ENCODE data around the gene CD52.
A peak's percentile ranks its signal among the peaks of the same experiment; 100 is the strongest.

CD52 gene

DNA sequence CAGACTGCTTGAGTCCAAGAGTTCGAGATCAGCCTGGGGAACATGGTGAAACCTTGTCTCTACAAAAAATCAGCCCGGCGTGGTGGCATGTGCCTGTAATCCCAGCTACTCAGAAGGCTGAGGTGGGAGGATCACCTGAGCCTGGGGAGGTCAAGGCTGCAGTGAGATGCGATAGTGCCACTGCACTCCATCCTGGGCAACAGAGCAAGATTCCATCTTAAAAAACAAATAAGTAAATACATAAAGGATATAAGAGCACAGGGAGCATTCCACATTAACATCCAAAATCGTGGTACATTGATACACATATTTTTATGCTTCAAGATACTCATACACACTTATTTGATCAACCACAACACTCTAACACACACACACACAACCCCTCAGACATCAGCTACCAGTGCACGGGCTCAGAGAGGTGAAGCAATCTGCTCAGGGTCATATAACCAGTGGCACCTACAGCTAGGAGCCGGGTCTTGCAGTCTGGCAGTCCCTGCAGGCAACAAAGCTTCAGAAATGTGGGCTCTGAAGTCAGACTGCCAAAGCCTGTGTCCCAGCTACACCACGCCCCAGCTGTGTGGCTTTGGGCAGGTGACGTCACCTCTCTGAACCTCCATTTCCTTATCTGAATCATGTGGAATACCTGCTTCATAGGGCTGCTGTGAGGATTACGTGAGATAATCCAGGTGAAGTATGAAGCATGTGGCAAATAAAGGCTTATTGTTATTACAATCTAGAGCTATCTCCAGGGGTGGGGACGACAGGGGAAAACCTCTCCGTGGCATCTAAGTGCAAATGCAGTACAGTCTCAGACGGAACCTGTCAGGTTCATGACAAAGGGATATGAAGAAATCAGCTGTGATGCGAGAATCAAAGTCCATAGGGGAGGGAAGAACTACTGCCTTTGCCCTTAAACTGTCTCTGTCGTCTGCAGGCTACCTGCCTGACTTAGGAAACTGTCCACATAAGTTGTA, 40.9 kb downstream of the CD52 start:
- no peaks in the 10 kb centered on the region for H3K79me2 ChIP-seq (ENCODE audit: low read length)
- no peaks in the 10 kb centered on the region for H3K9me3 ChIP-seq (ENCODE audit: insufficient read depth, low read length)
- H3K9ac ChIP-seq (ENCODE audit: low read length) = no peak overlapping the region
- H2AFZ ChIP-seq (ENCODE audit: low read depth, low read length) = peak overlapping the region; percentile 46; the same call in 1 of the 2 replicates
- no peak overlapping the region for H3K4me3 ChIP-seq (ENCODE audit: low read length)
- H3K27me3 ChIP-seq (ENCODE audit: low read depth, low read length) = no peaks in the 10 kb centered on the region
- TF ChIP-seq EZH2phosphoT487 (IDR thresholded peaks at IDR 0.05; ENCODE audit: low read depth) (no peak), CTCF (IDR thresholded peaks at IDR 0.05; ENCODE audit: low read depth, low read length) (no peak)
- no peaks in the 10 kb centered on the region for H3K36me3 ChIP-seq (replicated peaks; ENCODE audit: low read depth, low read length)
- peak overlapping the region; percentile 46 for H3K4me2 ChIP-seq (ENCODE audit: low read length)
- no peaks in the 10 kb centered on the region for H3K4me1 ChIP-seq (ENCODE audit: low read length)
- no peaks in the 10 kb centered on the region for H4K20me1 ChIP-seq (ENCODE audit: insufficient read depth, low read length)
- no peak overlapping the region for H3K27ac ChIP-seq (ENCODE audit: low read length)

DNA sequence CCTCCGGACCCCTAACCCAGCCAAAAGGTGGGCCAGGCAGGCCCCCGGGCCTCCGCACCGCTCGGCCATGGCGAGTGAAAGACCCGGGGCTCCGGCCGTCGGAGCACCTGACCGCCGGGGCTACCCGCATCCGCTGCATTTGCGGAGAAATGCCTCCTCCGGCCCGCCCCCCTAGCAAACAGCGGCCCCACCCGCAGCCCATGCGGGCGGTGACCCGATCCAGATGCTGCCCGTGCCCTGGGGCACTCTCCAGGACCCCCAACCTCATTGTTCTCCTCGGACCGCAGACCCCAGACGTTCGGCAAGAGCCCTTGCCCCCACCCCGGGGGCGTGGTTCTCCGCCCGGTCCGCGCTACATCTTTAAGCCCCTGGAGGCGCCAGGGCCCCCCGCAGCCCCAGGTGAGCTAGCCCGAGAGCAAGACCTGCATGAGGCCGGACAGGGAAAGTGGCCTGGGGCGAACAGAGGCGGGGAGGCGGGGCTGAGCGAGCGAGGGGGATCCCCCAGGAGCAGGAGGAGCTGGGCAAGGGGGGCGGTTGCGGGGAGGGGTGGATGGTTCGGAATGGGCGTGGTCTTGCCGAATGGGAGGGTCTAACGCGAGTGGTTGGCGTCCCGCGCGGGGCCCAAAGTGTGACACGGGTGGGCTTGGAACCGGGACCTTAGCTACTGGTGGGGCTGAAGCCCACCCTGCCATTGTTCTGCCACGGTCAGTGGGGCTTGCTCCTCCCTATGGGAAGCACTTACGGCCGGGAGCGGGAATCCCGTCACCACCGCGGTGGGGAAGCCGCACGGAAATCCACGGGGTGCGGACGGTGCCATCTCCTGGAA, 42.4 kb downstream of the CD52 start:
- H2AFZ ChIP-seq (ENCODE audit: low read depth, low read length) = no peak overlapping the region
- no peaks in the 10 kb centered on the region for H4K20me1 ChIP-seq (ENCODE audit: insufficient read depth, low read length)
- H3K9me3 ChIP-seq (ENCODE audit: insufficient read depth, low read length) = no peaks in the 10 kb centered on the region
- H3K27me3 ChIP-seq (ENCODE audit: low read depth, low read length) = no peaks in the 10 kb centered on the region
- H3K4me1 ChIP-seq (ENCODE audit: low read length) = no peaks in the 10 kb centered on the region
- no peaks in the 10 kb centered on the region for H3K79me2 ChIP-seq (ENCODE audit: low read length)
- H3K9ac ChIP-seq (ENCODE audit: low read length) = no peak overlapping the region
- H3K4me3 ChIP-seq (ENCODE audit: low read length) = no peak overlapping the region
- no peak overlapping the region for H3K27ac ChIP-seq (ENCODE audit: low read length)
- no peak overlapping the region for H3K4me2 ChIP-seq (ENCODE audit: low read length)
- no peaks in the 10 kb centered on the region for H3K36me3 ChIP-seq (replicated peaks; ENCODE audit: low read depth, low read length)
- no peak for TF ChIP-seq EZH2phosphoT487 (IDR thresholded peaks at IDR 0.05; ENCODE audit: low read depth)
- no peak for TF ChIP-seq CTCF (IDR thresholded peaks at IDR 0.05; ENCODE audit: low read depth, low read length)

- no peaks in the 10 kb centered on the region for H4K20me1 ChIP-seq (ENCODE audit: insufficient read depth, low read length)
- H3K27ac ChIP-seq (ENCODE audit: low read length) = no peak overlapping the region
- no peaks in the 10 kb centered on the region for H3K36me3 ChIP-seq (replicated peaks; ENCODE audit: low read depth, low read length)
- no peak overlapping the region for H3K4me2 ChIP-seq (ENCODE audit: low read length)
- H3K27me3 ChIP-seq (ENCODE audit: low read depth, low read length) = no peaks in the 10 kb centered on the region
- H3K9me3 ChIP-seq (ENCODE audit: insufficient read depth, low read length) = no peaks in the 10 kb centered on the region
- no peaks in the 10 kb centered on the region for H3K4me1 ChIP-seq (ENCODE audit: low read length)
- no peaks in the 10 kb centered on the region for H3K79me2 ChIP-seq (ENCODE audit: low read length)
- no peak overlapping the region for H3K9ac ChIP-seq (ENCODE audit: low read length)
- H3K4me3 ChIP-seq (ENCODE audit: low read length) = no peak overlapping the region
- H2AFZ ChIP-seq (ENCODE audit: low read depth, low read length) = no peak overlapping the region
- TF ChIP-seq CTCF (IDR thresholded peaks at IDR 0.05; ENCODE audit: low read depth, low read length) = no peak
- no peak for TF ChIP-seq EZH2phosphoT487 (IDR thresholded peaks at IDR 0.05; ENCODE audit: low read depth)
Observed at GRCh38 chr1:26360807-26361604, 43.2 kb downstream of the CD52 start.
